Uterus (tissue), 4 donors: ENCODE data around the gene FTSJ1. TPM values are rescaled to one million over a fixed set of nuclear protein-coding genes. Genes with fewer than 3 reads are reported as not detected.

Source experiments
- DNase-seq, 2 donors: peaks; one replicate each; pipeline ENCODE4 v3.0.0-alpha.2; 2019 to 2020
- H3K27ac ChIP-seq, 2 donors: fragments of 200-600 bp; sonication (generic); 1 replicate in 1 of 2; 2 replicates in 1 of 2; pipeline ENCODE4 v1.5.1; 2016 to 2018
- H3K27me3 ChIP-seq, 2 donors: fragments of 200-600 bp; sonication (generic); one replicate each; pipeline ENCODE4 v1.5.1; 2018 to 2019; ENCODE audit warnings: control low read depth in 1 of 2
- H3K36me3 ChIP-seq, 2 donors: fragments of 200-600 bp; sonication (generic); one replicate each; pipeline ENCODE4 v1.5.1; 2019; ENCODE audit warnings: control low read depth in 1 of 2
- H3K4me1 ChIP-seq, 2 donors: fragments of 200-600 bp; sonication (generic); one replicate each; pipeline ENCODE4 v1.5.1; 2018 to 2019; ENCODE audit warnings: control low read depth in 1 of 2
- H3K4me3 ChIP-seq, 2 donors: fragments of 200-600 bp; sonication (generic); 1 replicate in 1 of 2; 2 replicates in 1 of 2; pipeline ENCODE4 v1.5.1; 2018 to 2019; ENCODE audit warnings: mild to moderate bottlenecking in 1 of 2
- H3K9me3 ChIP-seq, 2 donors: fragments of 200-600 bp; sonication (generic); one replicate each; pipeline ENCODE4 v1.5.1; 2019; ENCODE audit warnings: control low read depth in 1 of 2
- CTCF ChIP-seq, 4 experiments: fragments of 200-600 bp in 2 of 4; fragments of 450-650 bp in 2 of 4; sonication (generic) in 2 of 4; IDR thresholded peaks; one replicate each; pipeline ENCODE4 v1.5.1; 2016 to 2019; ENCODE audit warnings: antibody characterized with exemption in 4 of 4, mild to moderate bottlenecking in 2 of 4, moderate library complexity in 1 of 4
- POLR2A ChIP-seq, 2 donors: fragments of 450-650 bp; IDR thresholded peaks; one replicate each; pipeline ENCODE4 v1.6.1; 2016; ENCODE audit warnings: antibody characterized with exemption in 2 of 2, mild to moderate bottlenecking in 1 of 2, moderate library complexity in 1 of 2
- intact Hi-C: fragments of 100-400 bp; cut with DNase I; formaldehyde crosslinking; loops from one replicate; pipeline ENCODE4 v1.15.1; 2023; ENCODE audit warnings: low total_unique reads
- total RNA-seq, 4 donors: library from RNA; depleted of rRNA in 3 of 4; stranded (reverse); fragments of >200 nt in 3 of 4; gene quantifications; one replicate each; pipeline versions ENCODE4 v1.1.0 to v1.2.4, GENCODE V29; 2014 to 2023
- donor health status: DM: yes; HTN: yes; CAD: no.

The FTSJ1 gene
- total RNA-seq, 4 donors from 2014 or later, result 7.4 to 74.7 (median 51.0) TPM

- intact Hi-C loops, result no loop called here
Observed at GRCh38 chrX:48474581-48474980, 1.4 kb upstream of the FTSJ1 start.

GRCh38 chrX:48475296-48475695 is 703 bp upstream of the FTSJ1 start:
- no peak for TF ChIP-seq CTCF (IDR thresholded peaks at IDR 0.05)
- TF ChIP-seq POLR2A (IDR thresholded peaks at IDR 0.05), result no peak
- Histone ChIP-seq H3K27me3 (no peaks in the 10 kb centered on the region), H3K9me3 (no peaks in the 10 kb centered on the region), H3K27ac (peak overlapping the region; percentile 84 to 88), H3K4me1 (no peaks in the 10 kb centered on the region), H3K36me3 (no peaks in the 10 kb centered on the region), H3K4me3 (peak overlapping the region; percentile 65 to 73)
- intact Hi-C loops, result no loop called here
- no peak for DNase-seq

More at GRCh38 chrX:48474581-48474980, 1.4 kb upstream of the FTSJ1 start:
- no peaks in the 10 kb centered on the region for H3K9me3 ChIP-seq
- H3K27ac ChIP-seq, result no peak overlapping the region
- no peaks in the 10 kb centered on the region for H3K27me3 ChIP-seq
- DNase-seq, result no peak
- no peaks in the 10 kb centered on the region for H3K4me1 ChIP-seq
- H3K4me3 ChIP-seq, result no peak overlapping the region
- TF ChIP-seq CTCF (IDR thresholded peaks at IDR 0.05) (no peak), POLR2A (IDR thresholded peaks at IDR 0.05) (no peak)
- no peaks in the 10 kb centered on the region for H3K36me3 ChIP-seq

- intact Hi-C loops, result no loop called here
- Histone ChIP-seq H3K27ac (peak overlapping the region in 1 of 2 donors; percentile 88), H3K4me1 (no peaks in the 10 kb centered on the region), H3K36me3 (no peaks in the 10 kb centered on the region), H3K4me3 (peak overlapping the region in 1 of 2 donors; percentile 65), H3K27me3 (no peaks in the 10 kb centered on the region), H3K9me3 (no peaks in the 10 kb centered on the region)
- DNase-seq, result no peak
- no peak for TF ChIP-seq POLR2A (IDR thresholded peaks at IDR 0.05)
- no peak for TF ChIP-seq CTCF (IDR thresholded peaks at IDR 0.05)
Observed at GRCh38 chrX:48476919-48477318, 920 bp downstream of the FTSJ1 start.

- TF ChIP-seq POLR2A (IDR thresholded peaks at IDR 0.05), result no peak
- no peak for TF ChIP-seq CTCF (IDR thresholded peaks at IDR 0.05)
- Histone ChIP-seq H3K27ac (no peak overlapping the region), H3K9me3 (no peaks in the 10 kb centered on the region), H3K4me3 (no peak overlapping the region), H3K36me3 (no peaks in the 10 kb centered on the region), H3K4me1 (no peaks in the 10 kb centered on the region), H3K27me3 (no peaks in the 10 kb centered on the region)
- intact Hi-C loops, result no loop called here
- no peak for DNase-seq
Observed at GRCh38 chrX:48477960-48478755, 2.2 kb downstream of the FTSJ1 start.

GRCh38 chrX:48478806-48479205 is 2.8 kb downstream of the FTSJ1 start:
- Histone ChIP-seq H3K9me3 (no peaks in the 10 kb centered on the region), H3K4me1 (no peaks in the 10 kb centered on the region), H3K4me3 (no peak overlapping the region), H3K27ac (no peak overlapping the region), H3K27me3 (no peaks in the 10 kb centered on the region), H3K36me3 (no peaks in the 10 kb centered on the region)
- no peak for DNase-seq
- intact Hi-C loops, result no loop called here
- TF ChIP-seq POLR2A (IDR thresholded peaks at IDR 0.05), result no peak
- TF ChIP-seq CTCF (IDR thresholded peaks at IDR 0.05), result no peak
